Measurements from ENCODE around the gene CPD. TPM values are rescaled to one million over a fixed set of nuclear protein-coding genes. Genes with fewer than 3 reads are reported as not detected.
"Not testable (repeated sequence)": the region's sequence is repeated elsewhere in the genome, so short reads cannot be mapped to it uniquely, and the experiment has no call there.

The CPD gene
- 10 to 100 TPM; 19.9 to 20.6 TPM for total RNA-seq

DNA sequence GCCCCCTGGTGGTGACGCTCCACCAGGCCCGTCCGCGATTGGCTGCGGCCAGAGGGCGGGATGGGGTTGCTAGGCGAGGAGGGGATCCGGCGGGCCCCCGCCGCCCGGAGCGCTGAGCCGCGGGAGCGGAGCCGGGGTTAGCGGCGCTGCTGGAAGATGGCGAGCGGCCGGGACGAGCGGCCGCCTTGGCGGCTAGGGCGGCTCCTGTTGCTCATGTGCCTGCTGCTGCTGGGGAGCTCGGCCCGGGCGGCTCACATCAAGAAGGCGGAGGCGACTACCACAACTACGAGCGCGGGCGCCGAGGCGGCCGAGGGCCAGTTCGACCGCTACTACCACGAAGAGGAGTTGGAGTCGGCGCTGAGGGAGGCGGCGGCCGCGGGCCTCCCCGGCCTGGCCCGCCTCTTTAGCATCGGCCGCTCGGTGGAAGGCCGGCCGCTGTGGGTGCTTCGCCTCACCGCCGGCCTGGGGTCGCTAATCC, at the start of gene CPD:
Gene CPD (plus strand): TSS at position 103 of the 478 bp plus-strand sequence. CDS start 54 bp downstream, at position 157.
- peak; percentile 96 for DNase-seq
- Mint-ChIP-seq H3K36me3 (ENCODE audit: low read depth) (no peaks in the 10 kb centered on the region), H3K27me3 (peaks cover 2% of the 10 kb centered on the region), H3K4me1 (peaks cover 55% of the 10 kb centered on the region), H3K27ac (peak within 1 kb of the TSS; percentile 90), H3K4me3 (peak within 1 kb of the TSS; percentile 79), H3K9me3 (no peaks in the 10 kb centered on the region)
- CTCF ChIA-PET, result interaction anchor here (0.6 to 3.2 kb wide), 3 partner anchors 9 to 20 kb away, joined by 3 to 9 read pairs (median 4); no protein-coding TSS in a partner anchor
- POLR2A ChIA-PET, result no interaction called here

DNA sequence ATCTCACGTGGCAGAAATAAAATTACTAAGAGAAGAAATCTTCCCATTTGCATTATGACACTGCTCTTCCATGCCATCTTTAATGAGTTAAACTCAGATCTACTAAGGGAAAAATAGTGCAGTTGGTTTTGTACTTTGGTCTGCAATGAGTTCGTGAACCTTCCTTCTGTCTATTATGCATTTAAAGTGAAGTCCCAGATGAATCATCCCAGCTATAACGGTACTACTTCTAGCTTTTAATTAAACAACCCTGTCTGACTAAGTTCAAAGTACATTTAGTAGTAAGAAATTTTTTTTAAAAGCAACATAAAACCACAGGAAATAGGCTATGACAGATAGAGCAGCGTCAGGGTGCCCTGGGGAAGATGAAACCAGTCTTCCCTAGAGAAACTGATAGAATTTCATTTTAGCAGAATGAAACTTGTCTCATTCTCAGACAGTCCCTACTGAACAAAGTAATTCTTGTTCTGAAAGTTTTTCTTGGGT, 46.6 kb upstream of the CPD start:
- ChIA-PET POLR2A (no interaction called here), CTCF (interaction anchor here (0.9 kb wide), 1 partner anchor 9 kb away, joined by 4 read pairs; no protein-coding TSS in a partner anchor)
- peaks cover 3% of the 10 kb centered on the region for H3K9me3 Mint-ChIP-seq
- peak overlapping the region; percentile 41 for H3K4me3 Mint-ChIP-seq
- H3K27me3 Mint-ChIP-seq, result peaks cover 2% of the 10 kb centered on the region
- DNase-seq, result peak; percentile 62
- peak overlapping the region; percentile 88 for H3K27ac Mint-ChIP-seq
- H3K4me1 Mint-ChIP-seq, result peaks cover 57% of the 10 kb centered on the region
- H3K36me3 Mint-ChIP-seq (ENCODE audit: low read depth), result peaks cover 2% of the 10 kb centered on the region

DNA sequence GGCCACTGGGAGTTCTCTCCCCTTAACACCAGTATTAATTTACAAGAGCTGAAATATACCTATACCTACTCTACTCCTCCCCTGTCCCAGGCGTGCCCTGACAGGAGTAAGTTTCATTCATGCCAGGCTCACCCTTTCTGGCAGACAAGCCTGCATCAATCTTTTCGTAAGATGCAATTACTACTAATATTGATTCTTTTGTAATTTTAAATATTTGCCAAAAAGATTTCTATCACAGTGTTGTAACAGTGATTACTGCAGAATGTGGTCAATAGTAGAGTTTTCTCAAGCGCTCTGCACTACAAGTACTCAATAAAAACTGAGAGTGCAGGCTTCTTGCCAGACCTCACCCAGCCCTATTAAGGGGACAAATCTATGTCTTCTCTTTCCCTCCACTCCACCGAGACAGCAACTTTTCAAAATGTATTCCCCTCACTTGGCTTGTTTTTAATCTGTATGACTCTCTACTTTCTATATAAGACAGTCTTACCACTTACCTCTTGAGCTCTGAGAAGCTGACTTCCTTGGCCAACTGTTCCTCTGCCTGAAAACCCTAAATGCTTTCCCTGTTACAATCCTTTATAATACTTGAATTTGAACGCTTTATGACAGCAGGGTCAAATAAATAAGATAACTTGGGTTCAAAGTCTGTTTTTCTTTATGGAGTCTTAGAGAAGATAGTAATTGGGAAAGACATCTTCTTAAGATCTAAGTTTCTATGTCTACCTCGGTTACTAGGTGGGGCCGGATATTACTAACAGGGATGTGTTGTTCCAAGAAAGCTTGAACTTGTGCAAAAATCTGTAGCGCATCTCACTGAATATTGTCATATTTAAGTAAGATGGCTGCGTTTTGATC, 45.0 kb upstream of the CPD start, which contains the start of gene TMIGD1:
Gene TMIGD1 (minus strand): TSS at position 555 of the 858 bp plus-strand sequence. CDS start 1,924 bp downstream, outside the sequence.
- no peak for DNase-seq
- peaks cover 56% of the 10 kb centered on the region for H3K4me1 Mint-ChIP-seq
- H3K36me3 Mint-ChIP-seq (ENCODE audit: low read depth), result peaks cover 2% of the 10 kb centered on the region
- no peak within 1 kb of the TSS for H3K4me3 Mint-ChIP-seq
- peak within 1 kb of the TSS; percentile 88 for H3K27ac Mint-ChIP-seq
- no peaks in the 10 kb centered on the region for H3K27me3 Mint-ChIP-seq
- peaks cover 3% of the 10 kb centered on the region for H3K9me3 Mint-ChIP-seq
- CTCF ChIA-PET, result interaction anchor here (1.8 to 4.4 kb wide), 2 partner anchors 42 to 229 kb away, joined by 6 to 25 read pairs; partner anchors contain the start of gene BLMH
- POLR2A ChIA-PET, result interaction anchor here (0.6 kb wide), 1 partner anchor 163 kb away, joined by 4 read pairs; no protein-coding TSS in a partner anchor

DNA sequence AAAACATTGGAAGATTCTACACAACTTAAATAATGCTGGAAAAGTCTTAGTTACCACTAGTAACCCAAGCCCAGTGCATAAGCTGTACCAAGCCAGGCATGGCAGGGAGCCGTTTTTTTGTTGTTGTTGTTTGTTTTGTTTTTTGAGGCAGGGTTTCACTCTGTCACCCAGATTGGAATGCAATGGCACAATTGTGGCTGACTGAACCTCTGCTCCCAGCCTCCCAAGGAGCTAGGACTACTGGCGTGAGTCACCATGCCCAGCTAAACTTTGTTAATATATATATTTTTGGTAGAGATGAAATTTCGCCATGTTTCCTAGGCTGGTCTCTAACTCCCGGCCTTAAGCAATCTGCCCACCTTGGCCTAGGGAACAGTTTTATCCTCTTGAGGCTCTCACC, 44.3 kb upstream of the CPD start:
- ChIA-PET CTCF (interaction anchor here (1.2 to 4.4 kb wide), 3 partner anchors 42 to 229 kb away, joined by 6 to 25 read pairs (median 6); partner anchors contain the start of gene BLMH), POLR2A (no interaction called here)
- Mint-ChIP-seq H3K27ac (no peak overlapping the region), H3K9me3 (peaks cover 3% of the 10 kb centered on the region), H3K4me1 (peaks cover 51% of the 10 kb centered on the region), H3K36me3 (ENCODE audit: low read depth) (peaks cover 2% of the 10 kb centered on the region), H3K4me3 (no peak overlapping the region), H3K27me3 (no peaks in the 10 kb centered on the region)
- DNase-seq, result no peak

DNA sequence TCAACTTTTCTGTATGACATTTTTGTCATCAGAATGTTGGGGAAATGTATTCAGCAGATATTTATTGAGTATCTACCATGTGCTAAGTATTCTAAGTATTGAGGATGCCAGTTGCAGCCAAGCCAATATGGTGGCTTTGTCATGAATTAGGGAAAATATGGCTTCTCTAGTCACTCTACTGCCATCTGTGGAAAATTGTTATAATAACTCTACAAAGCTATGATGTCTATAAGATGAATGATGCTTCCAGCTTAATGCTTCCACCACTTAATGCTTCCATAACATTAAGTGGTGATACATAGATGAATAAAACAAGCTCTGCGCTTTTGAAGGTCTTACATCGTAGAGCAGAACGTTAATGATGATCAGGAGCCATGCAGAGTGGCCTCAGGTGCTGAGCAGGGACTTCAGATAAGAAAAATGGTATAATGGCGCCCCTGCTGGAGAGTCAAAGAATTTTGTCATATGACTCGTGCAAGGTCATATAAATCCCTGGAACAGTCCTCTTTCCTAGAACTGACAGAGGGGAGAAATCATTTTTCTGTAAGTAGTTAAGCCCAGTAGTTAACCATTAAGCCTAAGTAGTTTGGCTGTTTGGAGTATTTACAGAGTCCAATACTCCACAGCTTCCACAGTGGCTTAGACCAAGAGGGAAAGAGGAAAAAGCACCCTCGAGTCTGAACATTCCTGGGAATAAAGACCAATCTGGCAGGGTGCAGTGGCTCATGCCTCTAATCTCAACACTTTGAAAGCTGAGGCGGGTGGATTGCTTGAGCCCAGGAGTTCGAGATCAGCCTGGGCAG, 42.2 kb upstream of the CPD start:
- CTCF ChIA-PET, result interaction anchor here (0.6 to 4.4 kb wide), 20 partner anchors 9 to 719 kb away, joined by 3 to 25 read pairs (median 4); partner anchors contain the start of genes BLMH and GOSR1

DNA sequence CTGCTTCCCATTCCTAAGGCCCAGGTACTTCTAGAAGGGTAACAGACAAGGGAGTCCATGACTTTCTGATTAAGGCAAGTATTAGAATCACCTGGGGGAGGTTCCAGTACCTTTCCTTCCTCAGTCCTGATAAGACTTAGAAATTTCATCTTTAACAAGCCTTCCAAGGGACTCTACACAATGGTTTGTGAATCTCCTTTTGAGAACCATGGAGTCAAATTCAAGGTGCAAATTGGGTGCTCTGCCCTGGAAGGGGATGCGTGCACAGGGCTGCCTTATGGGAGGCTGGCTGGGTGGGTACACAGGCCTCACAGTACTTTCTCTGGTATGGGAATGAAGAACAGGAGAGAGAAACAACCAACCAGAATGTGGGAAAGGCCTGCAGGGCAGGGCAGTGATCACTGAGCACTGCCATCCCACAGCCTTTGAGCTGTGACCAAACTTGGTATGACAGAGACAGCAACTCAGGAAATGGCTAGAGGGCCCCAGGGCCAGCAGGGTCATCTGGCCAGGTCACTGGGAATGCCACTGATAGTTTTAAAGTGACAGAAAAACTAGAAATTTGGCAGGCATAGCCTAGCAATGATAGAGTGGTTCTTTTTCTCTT, 41.2 kb upstream of the CPD start:
- peaks cover 3% of the 10 kb centered on the region for H3K9me3 Mint-ChIP-seq
- H3K27ac Mint-ChIP-seq, result no peak overlapping the region
- H3K36me3 Mint-ChIP-seq (ENCODE audit: low read depth), result no peaks in the 10 kb centered on the region
- CTCF ChIA-PET, result interaction anchor here (0.8 to 4.4 kb wide), 10 partner anchors 9 to 720 kb away, joined by 3 to 25 read pairs (median 4); partner anchors contain the start of gene GOSR1
- no peak for DNase-seq
- no peaks in the 10 kb centered on the region for H3K27me3 Mint-ChIP-seq
- peaks cover 29% of the 10 kb centered on the region for H3K4me1 Mint-ChIP-seq
- POLR2A ChIA-PET, result no interaction called here
- no peak overlapping the region for H3K4me3 Mint-ChIP-seq

More for the DNA sequence above, 42.2 kb upstream of the CPD start:
- no peaks in the 10 kb centered on the region for H3K36me3 Mint-ChIP-seq (ENCODE audit: low read depth)
- no peak overlapping the region for H3K27ac Mint-ChIP-seq
- peaks cover 39% of the 10 kb centered on the region for H3K4me1 Mint-ChIP-seq
- peaks cover 3% of the 10 kb centered on the region for H3K9me3 Mint-ChIP-seq
- POLR2A ChIA-PET, result interaction anchor here (0.7 to 0.9 kb wide), 3 partner anchors 102 to 232 kb away, joined by 3 read pairs; no protein-coding TSS in a partner anchor
- H3K27me3 Mint-ChIP-seq, result no peaks in the 10 kb centered on the region
- DNase-seq, result peak; percentile 78
- H3K4me3 Mint-ChIP-seq, result no peak overlapping the region

DNA sequence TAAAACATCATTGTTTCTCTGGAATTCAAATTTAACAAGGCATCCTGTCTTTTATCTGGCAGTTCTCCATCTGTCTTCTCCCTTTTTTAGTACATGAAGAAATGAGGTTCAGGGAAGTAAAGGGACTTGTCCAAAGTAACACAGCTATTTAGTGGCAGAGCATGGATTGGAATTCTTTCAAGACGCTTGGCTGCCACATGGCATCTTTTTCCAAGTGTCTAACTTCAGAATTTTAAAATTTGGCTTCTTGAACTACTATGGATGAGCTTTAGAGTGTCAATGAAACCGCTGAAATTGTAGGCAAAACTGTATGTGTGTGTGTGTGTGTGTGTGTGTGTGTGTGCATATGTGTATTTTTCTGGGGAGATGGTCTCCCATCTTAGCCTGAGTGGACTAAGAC, 39.6 kb upstream of the CPD start:
- Mint-ChIP-seq H3K9me3 (no peaks in the 10 kb centered on the region), H3K36me3 (ENCODE audit: low read depth) (no peaks in the 10 kb centered on the region), H3K27me3 (no peaks in the 10 kb centered on the region), H3K4me3 (no peak overlapping the region), H3K4me1 (peaks cover 17% of the 10 kb centered on the region), H3K27ac (no peak overlapping the region)
- ChIA-PET CTCF (interaction anchor here (1.0 to 1.9 kb wide), 6 partner anchors 13 to 233 kb away, joined by 3 to 6 read pairs (median 3); partner anchors contain the start of gene GOSR1), POLR2A (no interaction called here)
- DNase-seq, result no peak

DNA sequence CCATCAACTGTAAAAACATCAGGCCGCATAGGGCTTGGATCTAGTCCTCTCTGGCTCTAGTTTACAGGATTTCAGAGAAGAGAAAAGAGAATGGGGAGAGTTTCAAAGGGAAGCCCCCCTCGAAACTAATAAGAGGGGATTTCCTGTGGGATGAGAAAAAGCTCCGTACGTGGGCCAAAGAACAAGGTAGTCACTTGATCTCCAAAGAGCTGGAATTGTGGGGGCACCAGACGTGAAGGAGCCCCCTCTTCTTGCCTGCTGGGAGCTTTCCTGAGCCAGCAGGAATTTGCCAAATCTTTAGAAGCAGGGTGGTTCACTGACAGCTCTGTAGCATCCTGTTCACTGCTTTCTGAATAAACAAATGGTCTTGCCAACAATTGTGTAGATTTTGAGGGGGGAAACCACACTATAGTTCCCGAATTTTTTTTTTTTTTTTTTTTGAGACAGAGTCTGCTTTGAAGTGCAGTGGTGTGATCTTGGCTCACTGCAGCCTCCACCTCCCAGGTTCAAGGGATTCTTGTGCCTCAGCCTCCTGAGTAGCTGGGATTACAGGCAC, 37.8 kb upstream of the CPD start:
- no peak for DNase-seq
- H3K9me3 Mint-ChIP-seq, result no peaks in the 10 kb centered on the region
- no peaks in the 10 kb centered on the region for H3K27me3 Mint-ChIP-seq
- no peaks in the 10 kb centered on the region for H3K36me3 Mint-ChIP-seq (ENCODE audit: low read depth)
- ChIA-PET CTCF (interaction anchor here (0.6 to 1.4 kb wide), 10 partner anchors 8 to 951 kb away, joined by 3 to 4 read pairs (median 3); no protein-coding TSS in a partner anchor), POLR2A (no interaction called here)
- peaks cover 15% of the 10 kb centered on the region for H3K4me1 Mint-ChIP-seq
- H3K4me3 Mint-ChIP-seq, result no peak overlapping the region
- no peak overlapping the region for H3K27ac Mint-ChIP-seq

DNA sequence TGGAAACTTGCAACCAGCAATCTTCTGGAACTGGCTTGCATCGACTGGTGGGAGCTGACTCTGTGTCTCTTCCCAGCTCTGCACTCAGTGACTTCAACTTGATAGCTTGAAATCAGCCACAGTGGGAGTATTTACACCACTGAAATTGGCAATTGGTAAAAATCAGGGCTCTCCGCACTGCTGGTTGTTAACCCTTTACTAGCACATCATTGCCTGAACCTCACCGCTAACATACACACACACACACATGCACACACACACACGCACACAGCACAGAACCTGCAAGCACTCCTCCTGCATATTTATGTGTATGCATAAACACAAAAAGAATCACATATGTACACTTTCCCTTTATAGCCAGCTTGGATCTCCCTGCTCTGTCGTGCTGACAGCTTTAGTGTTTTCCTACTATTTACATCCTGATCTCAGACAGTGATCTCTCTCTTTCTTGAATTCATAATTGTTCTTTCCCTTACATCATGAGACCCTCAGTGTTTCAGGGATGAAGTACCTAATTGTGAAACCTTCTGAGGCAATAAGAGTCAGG, 37.0 kb upstream of the CPD start:
- no peaks in the 10 kb centered on the region for H3K36me3 Mint-ChIP-seq (ENCODE audit: low read depth)

DNA sequence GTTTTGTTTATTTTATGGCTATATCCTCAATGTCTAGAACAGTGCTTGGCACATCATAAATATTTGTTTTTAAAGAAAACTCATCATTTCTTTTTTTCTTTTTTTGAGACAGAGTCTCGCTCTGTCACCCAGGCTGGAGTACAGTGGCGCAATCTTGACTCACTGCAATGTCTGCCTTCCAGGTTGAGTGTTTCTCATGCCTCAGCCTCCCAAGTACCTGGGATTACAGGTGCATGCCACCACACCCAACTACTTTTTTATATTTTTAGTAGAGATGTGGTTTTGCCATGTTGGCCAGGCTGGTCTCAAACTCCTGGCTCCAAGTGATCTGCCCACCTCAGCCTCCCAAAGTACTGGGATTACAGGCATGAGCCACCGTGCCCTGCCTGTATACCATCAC, 35.5 kb upstream of the CPD start:
- H3K27ac Mint-ChIP-seq; POLR2A ChIA-PET; H3K27me3 Mint-ChIP-seq; H3K9me3 Mint-ChIP-seq; DNase-seq; H3K4me3 Mint-ChIP-seq; H3K4me1 Mint-ChIP-seq; H3K36me3 Mint-ChIP-seq (ENCODE audit: low read depth): not testable (repeated sequence)
- CTCF ChIA-PET, result interaction anchor here (1.9 kb wide), 1 partner anchor 13 kb away, joined by 5 read pairs; no protein-coding TSS in a partner anchor

More for the DNA sequence above, 37.0 kb upstream of the CPD start:
- DNase-seq, result no peak
- Mint-ChIP-seq H3K4me3 (no peak overlapping the region), H3K27me3 (no peaks in the 10 kb centered on the region), H3K9me3 (no peaks in the 10 kb centered on the region), H3K4me1 (peaks cover 9% of the 10 kb centered on the region), H3K27ac (no peak overlapping the region)
- ChIA-PET POLR2A (no interaction called here), CTCF (interaction anchor here (0.7 to 1.9 kb wide), 5 partner anchors 10 to 1099 kb away, joined by 3 to 5 read pairs (median 4); no protein-coding TSS in a partner anchor)

DNA sequence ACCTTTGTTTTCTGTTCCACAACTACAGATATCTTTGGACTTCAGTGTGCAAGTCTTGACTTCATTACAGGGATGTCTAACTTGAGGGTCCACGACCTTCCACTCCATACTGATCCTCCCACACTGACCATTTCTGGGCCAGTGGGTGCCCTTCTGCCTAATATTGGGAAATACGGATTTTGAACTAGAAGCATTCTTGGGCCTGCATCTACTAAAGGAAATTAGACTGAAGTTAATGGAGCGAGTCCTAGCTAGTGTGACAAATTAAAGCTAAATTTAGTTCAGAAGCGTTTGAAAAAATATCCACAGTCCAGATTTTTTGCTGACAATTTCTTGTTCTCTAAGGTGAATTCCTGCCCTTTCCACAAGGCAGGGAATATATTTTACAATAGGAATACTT, 34.9 kb upstream of the CPD start:
- CTCF ChIA-PET, result interaction anchor here (1.9 kb wide), 1 partner anchor 13 kb away, joined by 5 read pairs; no protein-coding TSS in a partner anchor
- Mint-ChIP-seq H3K4me3 (no peak overlapping the region), H3K27me3 (no peaks in the 10 kb centered on the region)

More for the DNA sequence above, 34.9 kb upstream of the CPD start:
- Mint-ChIP-seq H3K36me3 (ENCODE audit: low read depth) (no peaks in the 10 kb centered on the region), H3K27ac (no peak overlapping the region), H3K9me3 (no peaks in the 10 kb centered on the region), H3K4me1 (peaks cover 7% of the 10 kb centered on the region)
- POLR2A ChIA-PET, result no interaction called here
- DNase-seq, result no peak
